ENCODE results near the gene KLF11. TPM values are rescaled to one million over a fixed set of nuclear protein-coding genes. Genes with fewer than 3 reads are reported as not detected.

The KLF11 gene
- total RNA-seq, 1 donor from 2014 or later = 12.2 TPM

- DNase-seq (ENCODE audit: low spot score) (no peak), ATAC-seq (no peak)
Measured at GRCh38 chr2:10061221-10061925, 18.0 kb downstream of the KLF11 start.

- DNase-seq (ENCODE audit: low spot score) (no peak), ATAC-seq (no peak)
Measured at GRCh38 chr2:10062931-10063365, 19.6 kb downstream of the KLF11 start.

DNA sequence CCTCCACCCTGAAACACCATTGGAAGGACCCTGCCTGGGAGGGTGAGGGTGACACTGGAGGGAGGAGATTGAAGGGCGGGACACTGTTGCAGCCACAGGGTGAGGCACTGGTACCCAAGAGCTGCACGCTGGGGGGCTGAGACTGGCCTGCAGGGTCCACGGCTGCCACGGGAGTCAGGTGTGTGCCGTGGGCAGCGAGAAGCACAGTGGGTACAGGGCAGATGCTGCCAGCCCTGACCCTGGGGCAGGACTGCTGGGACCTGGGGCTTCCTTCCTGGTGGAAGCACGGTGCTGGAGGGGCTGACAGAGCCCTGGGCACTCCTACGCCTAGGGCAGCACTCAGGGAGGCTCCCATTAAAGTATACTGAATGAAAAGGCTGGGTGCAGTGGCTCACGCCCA, 20.2 kb downstream of the KLF11 start:
- no peak for ATAC-seq

DNA sequence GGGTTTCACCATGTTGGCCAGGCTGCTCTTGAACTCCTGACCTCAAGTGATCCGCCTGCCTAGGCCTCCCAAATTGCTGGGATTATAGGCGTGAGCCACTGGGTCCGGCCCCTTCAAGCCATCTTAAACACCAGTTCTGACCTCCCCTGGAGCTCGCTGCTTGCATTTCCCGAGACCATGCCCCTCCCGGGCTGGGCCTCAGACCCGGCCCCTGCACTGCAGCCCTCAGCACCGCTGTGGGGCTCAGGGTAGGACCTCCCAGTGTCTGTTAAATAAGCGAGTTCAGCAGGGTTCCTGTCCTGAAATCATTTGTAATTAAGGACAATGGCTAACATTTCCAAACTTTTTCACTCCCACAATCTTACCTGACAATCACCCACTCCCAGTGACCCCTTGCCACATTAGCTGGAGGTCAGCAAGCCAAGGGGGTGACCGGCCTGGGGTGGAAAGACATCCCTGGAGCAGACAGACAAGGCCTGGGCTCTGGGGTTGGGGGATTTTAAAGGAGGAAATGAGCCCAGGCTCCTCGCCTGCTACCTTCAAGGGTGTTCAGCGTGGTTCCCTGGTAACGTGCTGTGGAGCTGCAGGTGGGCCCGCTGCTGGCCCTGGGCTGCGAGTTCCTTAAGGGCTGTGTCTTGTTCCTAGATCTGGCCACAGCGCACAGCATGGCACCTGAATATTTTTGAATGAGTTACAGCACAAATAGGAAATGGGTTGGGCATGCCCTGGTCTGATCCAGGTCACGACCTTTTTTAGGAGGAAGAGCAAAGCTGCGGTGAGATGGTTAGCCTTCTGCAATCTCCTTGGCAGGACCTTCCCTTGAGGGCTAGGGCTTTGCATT, 21.8 kb downstream of the KLF11 start:
- ATAC-seq (no peak), DNase-seq (ENCODE audit: low spot score) (no peak)

More for the DNA sequence above, 20.2 kb downstream of the KLF11 start:
- DNase-seq (ENCODE audit: low spot score) = no peak

- DNase-seq (ENCODE audit: low spot score) (no peak), ATAC-seq (no peak)
Measured at GRCh38 chr2:10065773-10066055, 22.4 kb downstream of the KLF11 start.

- DNase-seq (ENCODE audit: low spot score) = no peak
Measured at GRCh38 chr2:10067330-10067729, 24.0 kb downstream of the KLF11 start.

GRCh38 chr2:10067881-10068280, 24.5 kb downstream of the KLF11 start:
- ATAC-seq (no peak), DNase-seq (ENCODE audit: low spot score) (no peak)

More at GRCh38 chr2:10067330-10067729, 24.0 kb downstream of the KLF11 start:
- ATAC-seq = no peak

GRCh38 chr2:10071176-10071575, 27.8 kb downstream of the KLF11 start:
- ATAC-seq (no peak), DNase-seq (ENCODE audit: low spot score) (no peak)

DNA sequence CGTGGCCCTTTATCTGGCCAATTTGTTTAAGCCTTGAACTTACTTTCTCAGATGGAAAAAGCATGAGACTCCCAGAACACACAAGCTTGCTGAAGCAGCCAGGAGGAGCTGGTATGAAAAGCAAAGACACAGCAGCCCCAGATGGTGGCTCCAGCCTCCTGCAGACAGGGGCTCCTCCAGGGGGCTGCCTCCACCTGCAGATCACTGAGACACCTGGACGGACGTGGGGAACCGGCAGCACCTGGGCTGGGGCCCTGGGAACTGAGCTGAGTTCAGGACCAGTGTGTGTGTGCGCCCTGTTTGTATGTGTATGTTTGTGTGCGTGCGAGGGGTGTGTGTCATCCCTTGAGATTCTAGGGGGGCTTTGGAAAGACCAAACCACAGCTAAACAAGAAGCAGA, 28.2 kb downstream of the KLF11 start:
- ATAC-seq (no peak), DNase-seq (ENCODE audit: low spot score) (no peak)

DNA sequence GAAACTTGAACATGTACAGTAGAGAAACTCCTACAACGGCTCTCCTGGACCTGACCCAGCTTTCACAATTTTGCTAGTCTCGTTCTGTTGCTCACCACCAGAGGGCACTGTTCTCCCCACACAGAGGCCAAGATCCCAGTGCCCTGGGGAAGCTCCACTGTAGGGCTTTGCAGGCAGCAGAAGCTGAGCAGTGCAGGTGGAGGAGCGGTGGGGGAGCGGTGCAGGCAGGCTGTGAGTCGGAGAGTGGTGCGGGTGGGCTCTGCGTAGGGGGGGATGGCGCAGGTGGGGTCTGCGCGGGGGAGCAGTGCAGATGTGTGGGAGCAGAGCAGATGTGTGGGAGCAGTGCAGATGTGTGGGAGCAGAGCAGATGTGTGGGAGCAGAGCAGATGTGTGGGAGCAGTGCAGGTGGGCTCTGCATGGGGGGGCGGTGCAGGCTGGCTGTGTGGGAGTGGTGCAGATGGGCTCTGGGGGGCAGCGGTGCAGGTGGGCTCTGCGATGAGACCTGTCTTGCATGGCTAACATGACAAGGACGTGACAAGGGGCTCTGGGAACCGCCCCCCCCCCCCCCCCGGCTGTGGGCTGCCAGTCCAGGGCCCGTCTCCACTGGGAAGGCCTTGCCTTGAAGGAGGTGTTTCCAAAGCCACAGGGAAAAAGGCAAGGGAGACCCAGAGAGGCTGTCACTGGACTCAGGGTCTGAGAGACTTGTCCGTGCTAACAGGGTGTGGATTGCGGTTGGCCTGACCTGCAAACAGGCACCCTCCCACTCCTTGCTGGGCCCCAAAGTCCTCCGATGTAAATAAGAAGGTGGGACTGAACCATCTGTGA, 29.5 kb downstream of the KLF11 start:
- ATAC-seq = peak; percentile 99
- peak; percentile 82 for DNase-seq (ENCODE audit: low spot score)

DNA sequence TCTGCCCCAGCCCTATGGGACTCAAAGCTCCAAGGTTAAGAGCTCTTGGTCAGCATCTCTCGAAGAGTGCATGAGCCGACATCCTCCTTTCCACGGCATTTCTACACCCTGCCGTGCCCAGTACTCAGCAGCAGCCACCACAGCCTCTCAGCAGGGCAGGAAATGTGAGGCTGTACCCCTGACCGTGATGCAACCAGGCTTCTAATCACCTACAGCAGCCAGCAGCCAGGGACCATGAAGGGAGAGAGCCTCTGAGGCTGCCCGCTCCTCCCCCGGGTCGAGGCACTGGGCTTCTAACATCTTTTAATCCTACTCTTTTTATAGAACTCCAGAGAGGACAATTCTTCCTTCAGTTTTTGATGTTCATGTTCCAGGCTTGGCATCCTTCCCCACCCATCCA, 30.4 kb downstream of the KLF11 start:
- ATAC-seq (no peak), DNase-seq (ENCODE audit: low spot score) (no peak)

DNA sequence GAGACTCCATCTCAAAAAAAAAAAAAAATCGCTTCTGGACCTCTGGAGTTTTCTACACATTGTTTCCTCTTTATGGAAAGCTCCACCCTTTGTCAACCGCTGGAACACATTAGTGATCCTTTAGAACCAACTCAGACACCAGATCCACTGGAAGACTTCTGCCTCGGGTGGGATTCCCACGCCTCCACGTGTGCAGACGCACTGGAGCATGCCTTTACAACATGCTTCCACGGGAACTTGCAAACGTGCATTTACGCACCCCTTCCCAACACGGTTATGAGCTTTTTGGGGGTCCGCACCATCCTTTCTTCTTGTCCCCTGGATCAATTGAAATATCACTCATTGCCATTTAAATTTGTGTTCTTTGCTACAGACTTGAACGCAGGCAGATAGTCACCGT, 31.8 kb downstream of the KLF11 start:
- no peak for DNase-seq (ENCODE audit: low spot score)
- ATAC-seq = no peak

DNA sequence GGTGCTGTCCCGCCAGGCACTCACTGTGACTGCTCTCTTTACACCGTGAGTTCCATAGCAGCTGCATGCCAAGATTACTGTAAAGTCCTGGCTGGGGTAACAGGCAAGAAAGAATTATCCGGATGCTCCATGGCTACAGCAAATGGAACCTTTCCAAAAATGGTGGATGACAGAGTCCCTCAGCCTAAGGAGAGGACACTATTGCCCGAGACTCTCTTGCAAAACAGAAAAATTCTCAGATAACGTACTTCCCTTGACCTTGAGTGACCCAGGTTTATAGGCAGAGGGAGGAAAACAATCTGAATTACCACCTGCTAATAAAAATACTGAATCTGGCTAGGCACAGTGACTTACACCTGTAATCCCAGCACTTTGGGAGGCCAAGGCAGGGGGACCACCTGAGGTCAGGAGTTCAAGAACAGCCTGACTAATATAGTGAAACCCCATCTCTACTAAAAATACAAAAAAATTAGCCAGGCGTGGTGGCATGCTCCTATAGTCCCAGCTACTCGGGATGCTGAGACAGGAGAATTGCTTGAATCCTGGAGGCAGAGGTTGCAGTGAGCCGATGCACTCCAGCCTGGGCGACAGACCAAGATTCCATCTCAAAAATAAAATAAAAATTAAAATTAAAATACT, 32.3 kb downstream of the KLF11 start:
- ATAC-seq = no peak

GRCh38 chr2:10076511-10076910, 33.2 kb downstream of the KLF11 start:
- ATAC-seq (no peak), DNase-seq (ENCODE audit: low spot score) (no peak)

More for the DNA sequence above, 32.3 kb downstream of the KLF11 start:
- no peak for DNase-seq (ENCODE audit: low spot score)

GRCh38 chr2:10076988-10077527, 33.7 kb downstream of the KLF11 start:
- no peak for DNase-seq (ENCODE audit: low spot score)
- no peak for ATAC-seq

- DNase-seq (ENCODE audit: low spot score) = no peak
- no peak for ATAC-seq
Measured at GRCh38 chr2:10078001-10078400, 34.7 kb downstream of the KLF11 start.

GRCh38 chr2:10078704-10079265, 35.4 kb downstream of the KLF11 start:
- ATAC-seq = peak; percentile 33

DNA sequence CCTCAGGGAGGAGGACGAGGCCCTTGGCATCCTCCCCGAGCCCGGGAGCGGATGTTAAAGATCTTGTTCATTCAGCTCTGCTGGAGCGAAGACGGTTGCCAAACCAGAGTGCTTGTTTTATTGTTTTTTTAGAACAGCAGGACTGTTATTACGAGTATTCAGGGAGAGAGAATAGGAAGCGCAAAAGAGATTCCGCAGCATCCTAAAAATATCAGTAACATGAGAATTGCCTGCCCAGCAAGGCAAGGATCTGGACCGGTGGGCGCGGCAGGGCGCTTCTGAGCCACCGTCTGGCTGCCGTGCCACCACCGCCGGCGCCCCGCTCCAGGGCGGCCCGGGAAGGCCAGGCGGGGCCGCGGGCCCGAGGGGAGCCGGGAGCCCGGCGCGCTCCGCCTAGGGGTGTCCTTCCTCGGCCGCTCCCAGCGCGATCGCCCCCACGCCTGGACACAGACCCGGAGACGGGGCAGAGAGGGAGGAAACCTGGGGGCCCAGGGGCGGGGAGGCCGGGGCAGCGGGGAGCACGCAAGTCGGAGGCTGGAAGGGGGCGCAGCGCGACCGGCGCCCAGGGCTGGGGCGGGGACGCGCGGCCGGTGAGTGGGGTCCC, 36.0 kb downstream of the KLF11 start:
- ATAC-seq (peak; percentile 64), DNase-seq (ENCODE audit: low spot score) (no peak)

More at GRCh38 chr2:10078704-10079265, 35.4 kb downstream of the KLF11 start:
- no peak for DNase-seq (ENCODE audit: low spot score)

DNA sequence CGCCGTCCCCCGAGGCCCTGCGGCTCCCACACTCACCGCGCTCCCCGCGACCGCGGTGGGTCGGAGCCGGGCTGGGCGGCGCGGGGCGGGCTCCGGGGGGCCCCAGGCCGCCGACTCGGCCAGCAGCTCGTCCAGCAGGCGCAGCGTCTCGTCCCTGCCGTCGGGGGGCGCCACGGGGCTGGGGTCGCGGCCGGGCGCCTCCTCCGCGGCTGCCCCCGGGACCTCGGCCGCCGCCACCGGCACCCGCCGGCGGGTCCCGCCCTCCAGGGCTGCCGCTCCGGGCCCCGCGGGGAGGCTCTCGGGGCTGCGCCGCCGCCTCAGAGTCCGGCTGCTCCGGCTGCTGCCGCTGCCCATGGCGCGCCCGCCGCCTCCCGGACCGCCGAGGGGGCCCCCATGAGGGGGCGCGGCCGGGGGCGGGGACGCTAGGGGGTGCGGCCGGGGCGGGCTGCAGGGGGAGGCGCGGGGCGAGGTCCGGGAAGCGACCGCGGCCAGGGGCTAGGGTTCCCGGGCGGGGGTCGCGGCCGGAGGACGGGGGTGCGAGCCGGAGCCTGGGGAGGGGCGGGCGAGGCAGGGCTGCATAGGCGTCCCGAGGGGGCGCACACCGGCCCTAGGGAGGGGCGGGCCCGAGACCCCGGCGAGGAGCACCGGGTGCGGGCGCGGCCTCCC, 36.7 kb downstream of the KLF11 start, which contains the start of gene CYS1:
Gene CYS1 (minus strand): TSS at position 542 of the 666 bp plus-strand sequence. CDS start 188 bp downstream, at position 354.
- no peak for DNase-seq (ENCODE audit: low spot score)
- ATAC-seq = peak; percentile 55
